ENCODE results near the gene SMAGP. TPM values are rescaled to one million over a fixed set of nuclear protein-coding genes. Genes with fewer than 3 reads are reported as not detected.

Gene SMAGP
- total and polyA plus RNA-seq, 2 of the 4 experiments (the other 2 are of a cell fraction) = 12.2 to 42.7 TPM

DNA sequence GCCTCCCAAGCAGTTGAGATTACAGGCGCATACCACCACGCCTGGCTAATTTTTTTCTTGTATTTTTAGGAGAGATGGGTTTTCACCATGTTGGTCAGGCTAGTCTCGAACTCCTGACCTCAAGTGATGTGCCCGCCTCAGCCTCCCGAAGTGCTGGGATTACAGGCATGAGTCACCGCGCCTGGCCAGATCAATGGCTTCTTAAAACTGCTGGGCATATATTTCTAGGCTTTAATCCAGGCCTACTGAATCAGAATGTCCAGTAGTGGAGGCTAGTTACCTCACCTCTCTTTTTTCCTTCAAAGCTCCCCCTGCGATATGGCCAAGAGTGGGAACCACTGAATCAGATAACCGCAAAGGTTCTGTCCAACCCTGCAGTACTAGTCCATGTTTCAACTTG, 69.4 kb downstream of the SMAGP start:
- H2BK20ac ChIP-seq (ENCODE audit: low read depth, low read length) = no peak overlapping the region
- no peak overlapping the region for H4K8ac ChIP-seq (ENCODE audit: low read depth in 2 of 2, low read length in 2 of 2)
- ChIA-PET CTCF (no interaction called here), POLR2A (ENCODE audit: unreplicated experiment) (no interaction called here)
- dilution Hi-C loops (cut with HindIII; ENCODE audit: low sequenced_read_pairs, unreplicated experiment) (no loop called here), intact Hi-C loops (cut with micrococcal nuclease) (no loop called here), in situ Hi-C loops (cut with MboI; ENCODE audit: low sequenced_read_pairs) (no loop called here)
- no peak overlapping the region for H2AK9ac ChIP-seq (replicated peaks; ENCODE audit: low read depth, low read length, poor library complexity)
- H3K9me1 ChIP-seq (ENCODE audit: insufficient read depth, low read length) = peaks cover 7% of the 10 kb centered on the region
- H4K91ac ChIP-seq (ENCODE audit: insufficient read depth, low read depth, low read length) = no peak overlapping the region
- no peak overlapping the region for H3K18ac ChIP-seq (ENCODE audit: low read depth, low read length)
- H3K23ac ChIP-seq (ENCODE audit: low read depth, low read length) = no peak overlapping the region
- no TSS peak for BruUV-seq (replicated peaks)
- no peak overlapping the region for H2AFZ ChIP-seq (replicated peaks; ENCODE audit: low read length, poor library complexity)
- WGBS, 2 experiments (ENCODE audit: extremely low coverage in 2 of 2, insufficient read length in 1 of 2) = 80% methylated on average over 3 of the region's 9 CpGs; no CpG with 5 or more reads in 1 of the 2 experiments
- DNase-seq (peak; percentile 14), ATAC-seq (ENCODE audit: low read depth) (no peak)
- no peaks in the 10 kb centered on the region; the same call in 1 of the 2 replicates for H3K4me1 ChIP-seq (ENCODE audit: control insufficient read depth, insufficient read depth, low read length)
- H3K79me1 ChIP-seq (ENCODE audit: low read depth in 1 of 2, low read length in 2 of 2) = no peaks in the 10 kb centered on the region
- peaks cover 10% of the 10 kb centered on the region; the same call in 1 of the 2 replicates for H3K36me3 ChIP-seq (ENCODE audit: control insufficient read depth, insufficient read depth, low read length)
- no peak overlapping the region for H2AK5ac ChIP-seq (ENCODE audit: low read depth, low read length)
- H3K56ac ChIP-seq (ENCODE audit: extremely low read depth, insufficient read depth, low read length) = no peak overlapping the region
- no peaks in the 10 kb centered on the region for H3K27me3 ChIP-seq (ENCODE audit: control insufficient read depth, insufficient read depth, low read length)
- no peak overlapping the region for H2BK5ac ChIP-seq (ENCODE audit: low read depth, low read length, poor library complexity, severe bottlenecking)
- no peak overlapping the region for H3K4me2 ChIP-seq (ENCODE audit: low read depth, low read length)
- H3K4me3 ChIP-seq (ENCODE audit: insufficient read depth, low read depth, low read length) = no peak overlapping the region
- H4K20me1 ChIP-seq (ENCODE audit: insufficient read depth, low read length) = no peaks in the 10 kb centered on the region
- H3K14ac ChIP-seq (replicated peaks; ENCODE audit: low read depth, low read length) = no peak overlapping the region
- H2BK120ac ChIP-seq (ENCODE audit: low read depth, low read length) = no peak overlapping the region
- H3K9me3 ChIP-seq (ENCODE audit: control insufficient read depth, insufficient read depth, low read length) = peaks cover 4% of the 10 kb centered on the region; the same call in 1 of the 2 replicates
- TF ChIP-seq BHLHE40 (IDR thresholded peaks at IDR 0.05; ENCODE audit: low read depth, low read length) (no peak), MAFK (IDR thresholded peaks at IDR 0.05; ENCODE audit: low read depth, low read length) (no peak), RAD21 (IDR thresholded peaks at IDR 0.05; ENCODE audit: low read length) (no peak), MXI1 (IDR thresholded peaks at IDR 0.05; ENCODE audit: borderline replicate concordance, low read depth, low read length) (no peak), FOS (IDR thresholded peaks at IDR 0.05; ENCODE audit: low read depth, low read length) (no peak), RFX5 (IDR thresholded peaks at IDR 0.05; ENCODE audit: low read depth, low read length) (no peak), RCOR1 (IDR thresholded peaks at IDR 0.05; ENCODE audit: insufficient replicate concordance, low read length) (no peak), MAZ (IDR thresholded peaks at IDR 0.05; ENCODE audit: borderline replicate concordance, low read depth, low read length) (no peak), CEBPB (IDR thresholded peaks at IDR 0.05; ENCODE audit: low read depth, low read length) (no peak), POLR2A (IDR thresholded peaks at IDR 0.05; ENCODE audit: low read depth, low read length) (no peak), NFE2L2 (IDR thresholded peaks at IDR 0.05; ENCODE audit: low read depth, low read length) (no peak), CHD1 (IDR thresholded peaks at IDR 0.05; ENCODE audit: low read depth, low read length) (no peak)
- TF ChIP-seq, protein P1, sequence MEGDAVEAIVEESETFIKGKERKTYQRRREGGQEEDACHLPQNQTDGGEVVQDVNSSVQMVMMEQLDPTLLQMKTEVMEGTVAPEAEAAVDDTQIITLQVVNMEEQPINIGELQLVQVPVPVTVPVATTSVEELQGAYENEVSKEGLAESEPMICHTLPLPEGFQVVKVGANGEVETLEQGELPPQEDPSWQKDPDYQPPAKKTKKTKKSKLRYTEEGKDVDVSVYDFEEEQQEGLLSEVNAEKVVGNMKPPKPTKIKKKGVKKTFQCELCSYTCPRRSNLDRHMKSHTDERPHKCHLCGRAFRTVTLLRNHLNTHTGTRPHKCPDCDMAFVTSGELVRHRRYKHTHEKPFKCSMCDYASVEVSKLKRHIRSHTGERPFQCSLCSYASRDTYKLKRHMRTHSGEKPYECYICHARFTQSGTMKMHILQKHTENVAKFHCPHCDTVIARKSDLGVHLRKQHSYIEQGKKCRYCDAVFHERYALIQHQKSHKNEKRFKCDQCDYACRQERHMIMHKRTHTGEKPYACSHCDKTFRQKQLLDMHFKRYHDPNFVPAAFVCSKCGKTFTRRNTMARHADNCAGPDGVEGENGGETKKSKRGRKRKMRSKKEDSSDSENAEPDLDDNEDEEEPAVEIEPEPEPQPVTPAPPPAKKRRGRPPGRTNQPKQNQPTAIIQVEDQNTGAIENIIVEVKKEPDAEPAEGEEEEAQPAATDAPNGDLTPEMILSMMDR (conservative IDR thresholded peaks at IDR 0.05; ENCODE audit: low read depth, low read length) = no peak
- H2BK15ac ChIP-seq (ENCODE audit: low read depth, low read length) = no peak overlapping the region
- H3K4ac ChIP-seq (ENCODE audit: low read depth, low read length) = no peak overlapping the region
- no peak overlapping the region for H3K9ac ChIP-seq (ENCODE audit: low read depth, low read length)
- no peak overlapping the region for H4K5ac ChIP-seq (ENCODE audit: low read depth, low read length)
- no peak overlapping the region for H3K27ac ChIP-seq (ENCODE audit: insufficient read depth, low read length)

All from IMR-90 (cell line).